HG03571 (cell line): ENCODE data around the gene PIK3R3.

Experiments
- ATAC-seq: cut with Tn5 transposase; IDR thresholded peaks from one replicate; pipeline ENCODE4 v1.9.1; 2021; ENCODE audit not compliant: unreplicated experiment

Gene PIK3R3

GRCh38 chr1:45999507-45999906 lies 132.9 kb downstream of the PIK3R3 start:
- no peak for ATAC-seq

GRCh38 chr1:45998020-45998617 lies 134.3 kb downstream of the PIK3R3 start:
- ATAC-seq = no peak

GRCh38 chr1:45995298-45995697 lies 137.1 kb downstream of the PIK3R3 start:
- no peak for ATAC-seq

GRCh38 chr1:45994423-45994822 lies 138.0 kb downstream of the PIK3R3 start:
- ATAC-seq = no peak
